ENCODE results near the gene LZTS3. TPM values are rescaled to one million over a fixed set of nuclear protein-coding genes. Genes with fewer than 3 reads are reported as not detected.

LZTS3 gene
- total RNA-seq (2013; cell fraction: nucleolus; rRNA removed), result 4.6 and 5.1 TPM in 2 replicates
- total RNA-seq (2014; rRNA removed) (0.33 and 0.56 TPM in 2 replicates), total RNA-seq (2014; rRNA removed; fragmentation: Illumina TruSeq; extraction: Trizol) (0.18 TPM in 2 replicates), total RNA-seq (2021) (0.44 and 0.48 TPM in 2 replicates), polyA plus RNA-seq (2011; rRNA removed) (0.37 and 0.64 TPM in 2 replicates), polyA plus RNA-seq (2014; fragmentation: Illumina TruSeq; extraction: Trizol) (0.08 and 0.26 TPM in 2 replicates), polyA plus RNA-seq (2014; fragmentation: Nextera tagmentation; extraction: Ambion mirVana) (under 1 TPM; 0.03 to 0.04 TPM), polyA plus RNA-seq (2014; rRNA removed) (0.48 and 0.90 TPM in 2 replicates), polyA plus RNA-seq (2016; fragmentation: Nextera tagmentation; extraction: Ambion mirVana) (under 1 TPM; 0.08 to 0.11 TPM), polyA minus RNA-seq (2011; rRNA and poly(A)+ RNA removed) (0.51 and 1.3 TPM in 2 replicates), Bru-seq, nascent RNA (percentile 53 among the genes with signal in this experiment), BruChase-seq, experiment 1, labeled RNA remaining after a 6-hour chase (percentile 79 among the genes with signal in this experiment), BruChase-seq, experiment 2, labeled RNA remaining after a 2-hour chase (percentile 67 among the genes with signal in this experiment)
- 0.68 TPM for polyA plus RNA-seq (2011; ENCODE audit: low read depth)
- polyA plus RNA-seq (2011; cell fraction: cytosol; rRNA removed), result 0.90 and 0.95 TPM in 2 replicates
- 3.2 and 3.5 TPM in 2 replicates for polyA plus RNA-seq (2011; cell fraction: nucleus; rRNA removed)
- 1.4 and 1.7 TPM in 2 replicates for polyA plus RNA-seq (2012)
- polyA minus RNA-seq (2011; cell fraction: cytosol; rRNA and poly(A)+ RNA removed), result not detected in 2 replicates
- polyA minus RNA-seq (2011; cell fraction: nucleus; rRNA and poly(A)+ RNA removed), result 0.36 and 0.67 TPM in 2 replicates
- long read RNA-seq, experiment 1, result 0 reads
- long read RNA-seq, experiment 2, result 0 reads

DNA sequence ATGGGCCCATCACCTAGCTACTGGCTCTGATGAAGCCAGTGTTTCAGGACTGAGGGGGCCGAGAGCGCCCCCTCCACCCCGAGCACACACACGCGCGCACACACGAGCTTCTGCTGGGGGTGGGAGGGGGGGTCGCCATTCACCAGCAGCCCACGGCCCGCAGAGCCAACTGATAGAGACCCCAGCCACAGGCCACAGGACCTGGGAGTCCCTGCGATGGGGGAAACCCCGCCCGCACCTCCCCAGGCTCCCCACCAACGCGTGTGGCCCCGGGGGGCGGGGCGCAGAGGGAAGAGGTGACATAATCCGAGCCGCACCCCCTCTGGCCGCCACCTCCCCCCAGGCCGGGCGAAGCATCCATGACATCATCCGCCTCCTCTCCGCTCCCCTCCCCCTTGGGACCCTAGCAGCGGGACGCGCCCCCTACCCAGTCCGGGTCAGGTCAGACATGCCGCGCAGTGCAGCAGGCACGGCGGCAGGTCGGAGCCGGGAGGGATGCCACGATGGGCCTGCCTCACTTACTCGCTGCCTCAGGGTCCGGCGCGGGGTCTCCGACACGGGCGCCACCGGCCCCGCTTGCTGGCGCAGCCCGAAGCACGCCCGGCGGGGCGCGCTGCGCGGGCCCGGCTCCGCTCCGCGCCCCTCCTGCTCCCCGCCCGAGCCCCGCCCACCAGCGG, at the start of gene LZTS3:
TSS of gene LZTS3 (minus strand) at position 617 of the 677 bp plus-strand sequence. CDS start 6,386 bp downstream, outside the sequence.
- DNase-seq (ENCODE audit: low read depth, low spot score) (no peak), ATAC-seq (peak; percentile 79), FAIRE-seq (no peak)
- ChIA-PET CTCF (interaction anchor here (1.1 kb wide), 1 partner anchor 46 kb away, joined by 3 read pairs; no protein-coding TSS in a partner anchor), SMC1A (ENCODE audit: uncharacterized antibody, unreplicated experiment) (no interaction called here), POLR2A (no interaction called here), RAD21 (ENCODE audit: unreplicated experiment) (interaction anchor here (1.0 to 1.2 kb wide), 2 partner anchors 15 to 119 kb away, joined by 3 read pairs; no protein-coding TSS in a partner anchor)
- Histone ChIP-seq H3K4me1 (ENCODE audit: control insufficient read depth, insufficient read depth, low read length) (peaks cover 2% of the 10 kb centered on the region; the same call in 1 of the 2 replicates), H3K27ac (ENCODE audit: control insufficient read depth, insufficient read depth) (no peak within 1 kb of the TSS), H3K9ac (ENCODE audit: control insufficient read depth, insufficient read depth, low read length) (peak within 1 kb of the TSS; percentile 35; the same call in 1 of the 2 replicates), H4K20me1 (ENCODE audit: control insufficient read depth, insufficient read depth) (no peaks in the 10 kb centered on the region), H2AFZ (ENCODE audit: control insufficient read depth, low read depth, low read length) (peak within 1 kb of the TSS; percentile 90), H3K79me2 (ENCODE audit: control insufficient read depth, insufficient read depth, low read length) (no peaks in the 10 kb centered on the region), H3K4me2 (ENCODE audit: control insufficient read depth, insufficient read depth) (peak within 1 kb of the TSS; percentile 97), H3K9me3 (replicated peaks; ENCODE audit: control insufficient read depth, insufficient read depth, low read length) (no peaks in the 10 kb centered on the region), H3K27me3 (replicated peaks in 1 of 2; ENCODE audit: control insufficient read depth in 2 of 2, insufficient read depth in 2 of 2, low read length in 1 of 2) (peaks cover 5 to 6% of the 10 kb centered on the region in 2 experiments; a peak in 3 of 4 replicates), H3K4me3 (peak within 1 kb of the TSS; percentile 78), H3K36me3 (ENCODE audit: control insufficient read depth in 2 of 2, insufficient read depth in 2 of 2, low read length in 1 of 2) (no peaks in the 10 kb centered on the region)
- 2% methylated on average over 31 of the region's 62 CpGs for WGBS (ENCODE audit: insufficient coverage, insufficient replicate concordance, low lambda C conversion rate, missing lambda C conversion rate)
- intact Hi-C loops (cut with micrococcal nuclease; ENCODE audit: unreplicated experiment) (no loop called here), in situ Hi-C loops (cut with MboI) (no loop called here)
- no TSS peak for BruUV-seq (replicated peaks)
- TF ChIP-seq CUX1 (IDR thresholded peaks at IDR 0.05; ENCODE audit: insufficient replicate concordance, low read depth, low read length) (no peak), TCF3 (IDR thresholded peaks at IDR 0.05; ENCODE audit: borderline replicate concordance, insufficient read depth, low read depth, low read length) (no peak), YY1 (IDR thresholded peaks at IDR 0.05; ENCODE audit: low read depth, low read length) (peak; percentile 21; the same call in 1 of the 2 replicates), E4F1 (IDR thresholded peaks at IDR 0.05; ENCODE audit: borderline replicate concordance, partially characterized antibody) (no peak), KAT2A (conservative IDR thresholded peaks at IDR 0.05; ENCODE audit: control insufficient read depth, low read depth, low read length) (no peak)
- TF ChIP-seq, protein P1, sequence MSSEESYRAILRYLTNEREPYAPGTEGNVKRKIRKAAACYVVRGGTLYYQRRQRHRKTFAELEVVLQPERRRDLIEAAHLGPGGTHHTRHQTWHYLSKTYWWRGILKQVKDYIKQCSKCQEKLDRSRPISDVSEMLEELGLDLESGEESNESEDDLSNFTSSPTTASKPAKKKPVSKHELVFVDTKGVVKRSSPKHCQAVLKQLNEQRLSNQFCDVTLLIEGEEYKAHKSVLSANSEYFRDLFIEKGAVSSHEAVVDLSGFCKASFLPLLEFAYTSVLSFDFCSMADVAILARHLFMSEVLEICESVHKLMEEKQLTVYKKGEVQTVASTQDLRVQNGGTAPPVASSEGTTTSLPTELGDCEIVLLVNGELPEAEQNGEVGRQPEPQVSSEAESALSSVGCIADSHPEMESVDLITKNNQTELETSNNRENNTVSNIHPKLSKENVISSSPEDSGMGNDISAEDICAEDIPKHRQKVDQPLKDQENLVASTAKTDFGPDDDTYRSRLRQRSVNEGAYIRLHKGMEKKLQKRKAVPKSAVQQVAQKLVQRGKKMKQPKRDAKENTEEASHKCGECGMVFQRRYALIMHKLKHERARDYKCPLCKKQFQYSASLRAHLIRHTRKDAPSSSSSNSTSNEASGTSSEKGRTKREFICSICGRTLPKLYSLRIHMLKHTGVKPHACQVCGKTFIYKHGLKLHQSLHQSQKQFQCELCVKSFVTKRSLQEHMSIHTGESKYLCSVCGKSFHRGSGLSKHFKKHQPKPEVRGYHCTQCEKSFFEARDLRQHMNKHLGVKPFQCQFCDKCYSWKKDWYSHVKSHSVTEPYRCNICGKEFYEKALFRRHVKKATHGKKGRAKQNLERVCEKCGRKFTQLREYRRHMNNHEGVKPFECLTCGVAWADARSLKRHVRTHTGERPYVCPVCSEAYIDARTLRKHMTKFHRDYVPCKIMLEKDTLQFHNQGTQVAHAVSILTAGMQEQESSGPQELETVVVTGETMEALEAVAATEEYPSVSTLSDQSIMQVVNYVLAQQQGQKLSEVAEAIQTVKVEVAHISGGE (CRISPR knock-in tag; IDR thresholded peaks at IDR 0.05), result no peak
